HepG2 (cell line): ENCODE measurements around the gene ABCG2.

Experiments used
- ARHGAP35 ChIP-seq: sonication (generic); formaldehyde crosslinking; IDR thresholded peaks from 2 replicates; pipeline ENCODE4 v1.9.0; 2022; ENCODE audit warnings: mild to moderate bottlenecking, inconsistent platforms, moderate library complexity, missing genetic modification reagents, borderline replicate concordance
- BCL3 ChIP-seq: sonication (generic); formaldehyde crosslinking; IDR thresholded peaks from 2 replicates; pipeline ENCODE4 v1.5.1; 2020; ENCODE audit warnings: mild to moderate bottlenecking, missing genetic modification reagents, moderate library complexity
- BRF2 ChIP-seq: sonication (generic); formaldehyde crosslinking; IDR thresholded peaks from 2 replicates; pipeline ENCODE4 v1.8.1; 2022; ENCODE audit warnings: mild to moderate bottlenecking, missing genetic modification reagents
- CCAR2 ChIP-seq: fragments of 200-400 bp; formaldehyde crosslinking; optimal IDR thresholded peaks from 2 replicates; pipeline ENCODE3; 2018; ENCODE audit warnings: low read depth, mild to moderate bottlenecking, low read length, moderate library complexity
- CREB3 ChIP-seq: sonication (generic); formaldehyde crosslinking; IDR thresholded peaks from 2 replicates; pipeline ENCODE4 v1.5.0; 2020; ENCODE audit warnings: missing genetic modification reagents
- CTCF ChIP-seq: sonication (generic); formaldehyde crosslinking; IDR thresholded peaks from 2 replicates; pipeline ENCODE4 v1.5.0; 2020; ENCODE audit warnings: mild to moderate bottlenecking, missing genetic modification reagents, moderate library complexity
- IRF1 ChIP-seq: sonication (generic); formaldehyde crosslinking; IDR thresholded peaks from 2 replicates; pipeline ENCODE4 v1.4.0; 2020; ENCODE audit warnings: low read depth, mild to moderate bottlenecking, missing genetic modification reagents
- NPAS2 ChIP-seq: sonication (generic); formaldehyde crosslinking; IDR thresholded peaks from 2 replicates; pipeline ENCODE4 v1.8.0; 2022; ENCODE audit warnings: mild to moderate bottlenecking, missing genetic modification reagents, borderline replicate concordance
- POLR2A ChIP-seq, 2 experiments: IDR thresholded peaks; 2 replicates each; pipeline ENCODE4 v1.6.1; 2011; ENCODE audit warnings: low read depth in 2 of 2, low read length in 2 of 2, mild to moderate bottlenecking in 1 of 2, moderate library complexity in 1 of 2; ENCODE audit not compliant: insufficient read depth in 1 of 2
- ZFP82 ChIP-seq: sonication (generic); formaldehyde crosslinking; IDR thresholded peaks from 2 replicates; pipeline ENCODE4 v1.5.1; 2020; ENCODE audit warnings: mild to moderate bottlenecking, missing genetic modification reagents, borderline replicate concordance
- ZNF672 ChIP-seq: sonication (generic); formaldehyde crosslinking; IDR thresholded peaks from 2 replicates; pipeline ENCODE4 v1.8.1; 2022; ENCODE audit warnings: missing genetic modification reagents
- ZSCAN12 ChIP-seq: sonication (generic); formaldehyde crosslinking; IDR thresholded peaks from 2 replicates; pipeline ENCODE4 v1.9.0; 2021; ENCODE audit warnings: mild to moderate bottlenecking, missing genetic modification reagents

- TF ChIP-seq ZSCAN12 (CRISPR knock-in tag) (no peak), IRF1 (CRISPR knock-in tag) (no peak), ZFP82 (no peak), BRF2 (CRISPR knock-in tag) (no peak), BCL3 (CRISPR knock-in tag) (no peak), NPAS2 (CRISPR knock-in tag) (no peak), CCAR2 (no peak), POLR2A (IDR thresholded peaks at IDR 0.05; ENCODE audit: insufficient read depth in 1 of 2, low read depth in 2 of 2, low read length in 2 of 2) (no peak), ZNF672 (CRISPR knock-in tag) (no peak), CTCF (CRISPR knock-in tag) (no peak), ARHGAP35 (CRISPR knock-in tag) (no peak), CREB3 (no peak)
Measured at GRCh38 chr4:88098993-88099752, 59.3 kb downstream of the ABCG2 start.
